Measurements from ENCODE around the gene NRG2.

Gene NRG2

DNA sequence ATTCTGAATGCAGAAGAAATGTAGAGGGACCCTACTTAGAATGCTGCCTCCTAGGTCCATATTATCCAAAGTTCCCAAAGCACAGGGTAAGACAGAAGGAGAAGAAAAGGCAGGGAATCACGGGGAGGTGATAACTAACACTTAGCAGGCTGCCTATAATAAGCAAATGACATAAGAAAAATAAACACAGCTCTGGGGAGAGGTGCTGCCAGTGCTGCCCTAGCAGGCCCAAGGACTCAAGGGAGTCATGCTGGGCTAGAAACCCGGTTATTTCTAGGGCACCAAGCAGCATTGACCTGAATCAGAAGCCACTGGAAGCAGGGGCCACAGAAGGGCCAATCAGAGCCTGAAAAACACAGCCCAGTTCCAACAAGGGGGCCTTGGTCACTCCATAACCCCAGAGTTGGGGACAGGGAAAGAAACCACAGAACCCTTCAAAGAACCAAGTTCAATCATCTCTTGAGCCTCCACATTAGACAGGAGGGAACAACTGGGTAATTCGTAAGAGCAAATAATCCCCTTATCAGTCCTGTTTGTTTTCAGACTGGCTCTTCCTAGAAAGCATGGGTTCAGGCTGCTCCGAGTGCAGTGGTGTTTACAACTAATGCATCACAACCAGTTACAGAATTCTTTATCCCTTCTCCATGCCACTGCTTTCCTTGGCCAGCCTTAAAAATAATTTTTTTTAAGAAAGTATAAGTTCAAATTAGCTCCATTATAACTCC lies 24.0 kb downstream of the NRG2 start:
- TF ChIP-seq ZFX (IDR thresholded peaks at IDR 0.05; ENCODE audit: borderline replicate concordance) (no peak), CTCF (IDR thresholded peaks at IDR 0.05) (no peak)
- H3K27ac ChIP-seq: no peak overlapping the region

GRCh38 chr5:140018517-140018916 lies 24.6 kb downstream of the NRG2 start:
- TF ChIP-seq CTCF (IDR thresholded peaks at IDR 0.05) (no peak), ZFX (IDR thresholded peaks at IDR 0.05; ENCODE audit: borderline replicate concordance) (no peak)
- no peak overlapping the region for H3K27ac ChIP-seq

- TF ChIP-seq CTCF (IDR thresholded peaks at IDR 0.05) (no peak), ZFX (IDR thresholded peaks at IDR 0.05; ENCODE audit: borderline replicate concordance) (no peak)
- H3K27ac ChIP-seq: no peak overlapping the region
Measured at GRCh38 chr5:140018096-140018481, 25.0 kb downstream of the NRG2 start.

- no peak overlapping the region for H3K27ac ChIP-seq
- TF ChIP-seq CTCF (IDR thresholded peaks at IDR 0.05) (no peak), ZFX (IDR thresholded peaks at IDR 0.05; ENCODE audit: borderline replicate concordance) (no peak)
Measured at GRCh38 chr5:140017397-140018095, 25.6 kb downstream of the NRG2 start.

- H3K27ac ChIP-seq: no peak overlapping the region
- TF ChIP-seq CTCF (IDR thresholded peaks at IDR 0.05) (no peak), ZFX (IDR thresholded peaks at IDR 0.05; ENCODE audit: borderline replicate concordance) (no peak)
Measured at GRCh38 chr5:140015706-140016105, 27.4 kb downstream of the NRG2 start.

GRCh38 chr5:140014751-140015150 lies 28.3 kb downstream of the NRG2 start:
- H3K27ac ChIP-seq: no peak overlapping the region
- no peak for TF ChIP-seq CTCF (IDR thresholded peaks at IDR 0.05)

GRCh38 chr5:140013536-140013935 lies 29.6 kb downstream of the NRG2 start:
- H3K27ac ChIP-seq: no peak overlapping the region
- TF ChIP-seq CTCF (IDR thresholded peaks at IDR 0.05) (no peak), ZFX (IDR thresholded peaks at IDR 0.05; ENCODE audit: borderline replicate concordance) (no peak)

Data from 22Rv1 (cell line).